Right atrium auricular region (tissue), 2 donors: ENCODE measurements around the gene CADM1. TPM values are rescaled to one million over a fixed set of nuclear protein-coding genes. Genes with fewer than 3 reads are reported as not detected.

Experiments
- DNase-seq: peaks from one replicate; pipeline ENCODE4 v3.0.0-alpha.2; 2019; ENCODE audit warnings: low spot score
- H3K27ac ChIP-seq, 2 donors: fragments of 200-600 bp; sonication (generic); 1 replicate in 1 of 2; 2 replicates in 1 of 2; pipeline ENCODE4 v1.5.1; 2016 to 2019
- H3K27me3 ChIP-seq, 2 donors: fragments of 200-600 bp; sonication (generic); one replicate each; pipeline versions ENCODE4 v1.5.1 to v1.6.0; 2017 to 2019
- H3K36me3 ChIP-seq: fragments of 200-600 bp; sonication (generic); one replicate; pipeline ENCODE4 v1.5.1; 2016
- H3K4me1 ChIP-seq, 2 donors: fragments of 200-600 bp; sonication (generic); one replicate each; pipeline versions ENCODE4 v1.5.1 to v1.6.0; 2017 to 2019
- H3K4me3 ChIP-seq, 2 donors: fragments of 200-600 bp; sonication (generic); 1 replicate in 1 of 2; 2 replicates in 1 of 2; pipeline ENCODE4 v1.5.1; 2017 to 2019; ENCODE audit warnings: mild to moderate bottlenecking in 1 of 2, moderate library complexity in 1 of 2
- H3K9me3 ChIP-seq, 2 donors: fragments of 200-600 bp; sonication (generic); one replicate each; pipeline ENCODE4 v1.5.1; 2019
- total RNA-seq, 2 donors: library from RNA; depleted of rRNA; stranded (reverse); fragments of >200 nt; gene quantifications; one replicate each; pipeline ENCODE4 v1.1.0, GENCODE V29; 2016
- TF ChIP-seq, protein P1 (sequence below), 2 donors: fragments of 200-600 bp; sonication (generic); IDR thresholded peaks; one replicate each; pipeline ENCODE4 v1.5.1; 2019; ENCODE audit warnings: antibody characterized with exemption in 2 of 2

CADM1 gene
- total RNA-seq, 2 donors from 2014 or later = 19.8 to 33.9 TPM

DNA sequence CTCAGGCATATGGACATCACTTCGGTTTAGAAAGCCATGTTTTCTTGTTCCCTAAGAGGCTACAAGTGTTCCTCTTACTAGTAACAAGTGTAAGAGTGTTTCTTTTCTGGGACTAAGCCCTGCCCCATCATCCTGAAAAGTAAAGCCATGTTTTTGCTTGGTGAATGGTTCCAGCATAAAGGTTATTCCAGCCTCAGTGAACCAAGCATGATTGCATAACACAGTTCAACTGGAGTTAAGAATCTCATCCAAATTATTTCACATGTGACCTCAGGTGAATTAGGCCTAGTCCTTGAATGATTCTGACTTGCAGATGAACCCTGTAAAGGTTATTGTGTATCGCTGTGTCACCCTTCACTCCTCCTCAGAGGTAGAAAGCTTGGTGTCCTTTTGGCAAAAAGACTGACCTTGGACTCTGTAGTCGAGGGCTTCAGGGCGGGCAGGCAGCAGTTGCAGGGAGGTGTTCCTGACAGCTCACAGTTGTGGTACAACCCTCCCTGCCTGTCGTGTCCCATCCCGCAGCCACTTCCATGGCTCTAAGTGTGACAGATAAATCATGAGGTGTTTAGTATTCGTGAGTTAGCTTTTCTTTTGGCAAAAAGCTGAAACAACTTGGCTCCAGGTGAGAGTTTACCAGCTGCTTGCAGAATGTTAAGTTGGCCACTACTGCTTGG lies 321.8 kb downstream of the CADM1 start:
- H3K9me3 ChIP-seq = no peaks in the 10 kb centered on the region
- H3K27me3 ChIP-seq = no peaks in the 10 kb centered on the region
- H3K4me3 ChIP-seq = no peak overlapping the region
- H3K4me1 ChIP-seq = peaks cover 0 to 12% of the 10 kb centered on the region in 2 donors
- H3K36me3 ChIP-seq = no peaks in the 10 kb centered on the region
- TF ChIP-seq, protein P1, sequence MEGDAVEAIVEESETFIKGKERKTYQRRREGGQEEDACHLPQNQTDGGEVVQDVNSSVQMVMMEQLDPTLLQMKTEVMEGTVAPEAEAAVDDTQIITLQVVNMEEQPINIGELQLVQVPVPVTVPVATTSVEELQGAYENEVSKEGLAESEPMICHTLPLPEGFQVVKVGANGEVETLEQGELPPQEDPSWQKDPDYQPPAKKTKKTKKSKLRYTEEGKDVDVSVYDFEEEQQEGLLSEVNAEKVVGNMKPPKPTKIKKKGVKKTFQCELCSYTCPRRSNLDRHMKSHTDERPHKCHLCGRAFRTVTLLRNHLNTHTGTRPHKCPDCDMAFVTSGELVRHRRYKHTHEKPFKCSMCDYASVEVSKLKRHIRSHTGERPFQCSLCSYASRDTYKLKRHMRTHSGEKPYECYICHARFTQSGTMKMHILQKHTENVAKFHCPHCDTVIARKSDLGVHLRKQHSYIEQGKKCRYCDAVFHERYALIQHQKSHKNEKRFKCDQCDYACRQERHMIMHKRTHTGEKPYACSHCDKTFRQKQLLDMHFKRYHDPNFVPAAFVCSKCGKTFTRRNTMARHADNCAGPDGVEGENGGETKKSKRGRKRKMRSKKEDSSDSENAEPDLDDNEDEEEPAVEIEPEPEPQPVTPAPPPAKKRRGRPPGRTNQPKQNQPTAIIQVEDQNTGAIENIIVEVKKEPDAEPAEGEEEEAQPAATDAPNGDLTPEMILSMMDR (IDR thresholded peaks at IDR 0.05) = no peak
- no peak for DNase-seq
- H3K27ac ChIP-seq = peak overlapping the region; percentile 44 to 62

DNA sequence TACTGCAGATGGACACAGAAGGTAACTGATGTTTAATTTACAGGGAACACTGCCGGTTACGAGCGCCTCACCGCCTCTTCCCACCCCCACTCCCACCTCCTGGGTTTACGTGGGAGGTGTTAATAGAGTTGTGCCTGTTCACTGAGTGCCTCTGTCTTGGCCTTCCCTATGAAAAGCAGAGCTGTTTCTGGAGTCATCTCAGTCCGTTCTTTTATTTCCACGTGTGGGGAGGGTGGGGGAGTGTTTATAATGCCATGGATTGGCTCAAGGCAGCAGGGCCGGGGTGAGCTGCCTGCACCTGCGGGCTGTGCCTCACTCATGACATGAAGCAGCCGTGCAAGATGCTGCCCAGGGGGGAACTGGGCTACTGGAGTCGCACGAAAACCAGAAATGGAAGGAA lies 322.7 kb downstream of the CADM1 start:
- TF ChIP-seq, protein P1 (IDR thresholded peaks at IDR 0.05) = no peak
- H3K27ac ChIP-seq = no peak overlapping the region

DNA sequence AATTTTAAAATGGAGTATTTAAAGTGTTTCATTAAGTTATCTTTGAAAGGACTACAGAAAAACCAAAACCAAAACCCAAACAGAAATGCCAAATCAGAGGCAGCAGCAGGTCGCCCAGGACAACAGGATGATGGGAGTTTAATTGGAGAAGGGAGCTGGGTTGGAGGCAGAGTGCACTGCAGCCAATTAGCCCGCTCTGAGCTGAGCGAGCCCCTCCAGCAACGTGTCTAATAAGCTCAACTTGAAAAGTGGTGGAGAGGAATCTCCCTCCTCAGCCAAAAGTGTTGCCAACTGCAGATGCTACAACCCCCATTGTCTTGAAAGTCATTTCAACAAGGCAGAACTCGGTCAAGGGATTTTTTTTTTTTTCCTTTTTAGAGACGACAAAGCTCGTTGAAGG lies 323.9 kb downstream of the CADM1 start:
- H3K27me3 ChIP-seq = no peaks in the 10 kb centered on the region
- no peak overlapping the region for H3K4me3 ChIP-seq
- peaks cover 0 to 11% of the 10 kb centered on the region in 2 donors for H3K4me1 ChIP-seq
- H3K27ac ChIP-seq = no peak overlapping the region
- no peaks in the 10 kb centered on the region for H3K36me3 ChIP-seq
- TF ChIP-seq, protein P1 (IDR thresholded peaks at IDR 0.05) = no peak
- H3K9me3 ChIP-seq = no peaks in the 10 kb centered on the region
- DNase-seq = no peak

More for the DNA sequence above, 322.7 kb downstream of the CADM1 start:
- Histone ChIP-seq H3K4me1 (peaks cover 0 to 12% of the 10 kb centered on the region in 2 donors), H3K27me3 (no peaks in the 10 kb centered on the region), H3K36me3 (no peaks in the 10 kb centered on the region), H3K9me3 (no peaks in the 10 kb centered on the region), H3K4me3 (no peak overlapping the region)
- no peak for DNase-seq

DNA sequence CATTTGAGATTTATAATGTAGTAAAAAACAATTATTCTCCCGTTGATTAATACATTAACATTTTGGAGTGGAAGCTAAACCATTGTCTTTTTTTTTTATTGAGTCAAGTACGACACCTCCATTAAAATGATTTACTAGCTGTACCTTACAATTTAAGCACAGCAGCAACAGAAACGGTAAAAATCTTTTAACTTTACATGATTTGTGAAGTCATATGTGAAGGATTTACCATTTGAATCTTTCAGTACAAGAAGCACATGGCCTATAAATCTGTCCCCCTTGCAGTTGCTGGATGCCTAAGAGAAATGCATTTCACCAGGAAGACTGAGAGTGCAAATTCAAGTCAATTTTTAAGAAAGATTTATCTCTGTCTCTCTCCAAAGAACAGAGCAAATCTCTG lies 324.6 kb downstream of the CADM1 start:
- H3K27me3 ChIP-seq = no peaks in the 10 kb centered on the region
- no peak overlapping the region for H3K4me3 ChIP-seq
- no peaks in the 10 kb centered on the region for H3K36me3 ChIP-seq
- peaks cover 0 to 6% of the 10 kb centered on the region in 2 donors for H3K4me1 ChIP-seq
- H3K27ac ChIP-seq = no peak overlapping the region
- TF ChIP-seq, protein P1 (IDR thresholded peaks at IDR 0.05) = no peak
- no peak for DNase-seq
- no peaks in the 10 kb centered on the region for H3K9me3 ChIP-seq

DNA sequence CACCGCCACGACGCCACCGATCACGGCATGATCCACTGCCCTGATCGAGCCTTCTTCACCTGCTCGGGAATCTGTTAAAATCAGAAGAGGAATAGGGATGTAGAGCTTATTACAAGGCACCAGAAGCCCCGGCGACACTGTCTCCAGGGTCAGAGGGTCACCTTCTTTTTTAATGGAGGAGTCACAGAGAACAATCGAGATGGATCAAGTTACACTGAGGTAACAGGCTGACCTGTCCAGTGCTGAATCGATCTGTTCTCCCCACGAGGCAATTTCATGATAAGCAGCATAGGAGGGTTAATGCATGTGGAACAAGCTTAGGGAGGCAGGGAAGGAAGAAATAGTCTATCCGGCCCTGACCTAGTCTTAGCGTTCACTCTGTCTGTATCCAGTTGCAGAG lies 325.5 kb downstream of the CADM1 start:
- Histone ChIP-seq H3K36me3 (no peaks in the 10 kb centered on the region), H3K4me3 (no peak overlapping the region), H3K27ac (no peak overlapping the region), H3K4me1 (peaks cover 0 to 6% of the 10 kb centered on the region in 2 donors), H3K27me3 (no peaks in the 10 kb centered on the region), H3K9me3 (no peaks in the 10 kb centered on the region)
- TF ChIP-seq, protein P1 (IDR thresholded peaks at IDR 0.05) = no peak
- DNase-seq = peak; percentile 44

DNA sequence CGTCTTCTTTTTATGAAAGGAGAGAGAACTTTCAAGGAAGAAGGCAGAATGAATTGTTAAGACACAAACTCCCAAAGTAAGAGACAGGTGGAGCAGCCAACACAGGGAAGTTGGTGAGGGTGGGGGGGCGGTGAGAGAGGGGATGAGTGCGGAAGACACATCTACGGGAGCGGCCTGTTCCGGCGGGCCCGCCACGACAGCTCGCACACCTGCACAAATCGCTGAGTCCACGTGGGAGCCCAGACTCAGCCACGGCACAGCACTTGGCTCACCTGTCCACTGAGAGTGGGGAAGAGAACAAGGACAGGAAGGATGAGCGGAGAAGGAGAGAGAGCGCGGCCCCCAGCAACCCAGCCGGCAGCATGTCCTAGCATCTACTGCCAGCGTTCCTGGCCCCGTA lies 331.1 kb downstream of the CADM1 start:
- Histone ChIP-seq H3K27me3 (no peaks in the 10 kb centered on the region), H3K9me3 (no peaks in the 10 kb centered on the region), H3K4me3 (no peak overlapping the region), H3K36me3 (no peaks in the 10 kb centered on the region), H3K4me1 (no peaks in the 10 kb centered on the region), H3K27ac (no peak overlapping the region)
- no peak for DNase-seq
- TF ChIP-seq, protein P1 (IDR thresholded peaks at IDR 0.05) = no peak
